Fibroblast of skin of left quadriceps (primary cell): Measurements from ENCODE around the gene PLCH1.

Experiments used
- DNase-seq, 2 experiments: peaks; one replicate each; pipeline ENCODE4 v3.0.0-alpha.2; 2013; ENCODE audit warnings: low read depth in 2 of 2

The PLCH1 gene

GRCh38 chr3:155377071-155377470 is 367.8 kb downstream of the PLCH1 start:
- DNase-seq, result no peak

- no peak for DNase-seq
These were observed 372.6 kb downstream of the PLCH1 start for GRCh38 chr3:155372281-155372680.

GRCh38 chr3:155370764-155371503 is 373.9 kb downstream of the PLCH1 start:
- no peak for DNase-seq

GRCh38 chr3:155370198-155370597 is 374.7 kb downstream of the PLCH1 start:
- DNase-seq, result no peak

GRCh38 chr3:155369735-155370134 is 375.1 kb downstream of the PLCH1 start:
- DNase-seq, result no peak

- DNase-seq, result no peak
These were observed 375.6 kb downstream of the PLCH1 start for GRCh38 chr3:155369244-155369643.

GRCh38 chr3:155368786-155369185 is 376.1 kb downstream of the PLCH1 start:
- no peak for DNase-seq

- no peak for DNase-seq
These were observed 377.4 kb downstream of the PLCH1 start for GRCh38 chr3:155367506-155367905.

- DNase-seq, result no peak
These were observed 379.6 kb downstream of the PLCH1 start for GRCh38 chr3:155365178-155365783.

- DNase-seq, result no peak
These were observed 380.4 kb downstream of the PLCH1 start for GRCh38 chr3:155364492-155364891.

GRCh38 chr3:155363690-155364070 is 381.2 kb downstream of the PLCH1 start:
- DNase-seq, result no peak

GRCh38 chr3:155362808-155363689 is 381.8 kb downstream of the PLCH1 start:
- DNase-seq, result no peak

- DNase-seq, result no peak
These were observed 384.6 kb downstream of the PLCH1 start for GRCh38 chr3:155360281-155360680.

GRCh38 chr3:155356594-155357370 is 388.1 kb downstream of the PLCH1 start:
- no peak for DNase-seq

GRCh38 chr3:155354658-155355057 is 390.2 kb downstream of the PLCH1 start:
- no peak for DNase-seq

GRCh38 chr3:155352900-155353490 is 391.9 kb downstream of the PLCH1 start:
- peak; percentile 18 to 20 for DNase-seq

- DNase-seq, result no peak
These were observed 394.3 kb downstream of the PLCH1 start for GRCh38 chr3:155350571-155350970.

GRCh38 chr3:155347901-155348300 is 397.0 kb downstream of the PLCH1 start:
- no peak for DNase-seq

GRCh38 chr3:155342344-155342743 is 402.5 kb downstream of the PLCH1 start:
- no peak for DNase-seq

- no peak for DNase-seq
These were observed 405.8 kb downstream of the PLCH1 start for GRCh38 chr3:155339052-155339451.

GRCh38 chr3:155335724-155336354 is 409.0 kb downstream of the PLCH1 start:
- no peak for DNase-seq
